GM19395 (cell line): ENCODE measurements around the gene VSIG10.
"Not testable (repeated sequence)": the region's sequence is repeated elsewhere in the genome, so short reads cannot be mapped to it uniquely, and the experiment has no call there.

Experiments
- ATAC-seq: cut with Tn5 transposase; IDR thresholded peaks from one replicate; pipeline ENCODE4 v1.9.1; 2021; ENCODE audit warnings: mild to moderate bottlenecking, moderate library complexity; ENCODE audit not compliant: unreplicated experiment

The VSIG10 gene

GRCh38 chr12:118103601-118104382 lies at the start of gene VSIG10:
Gene VSIG10, minus strand, starts transcription at chr12:118104011. Its CDS starts 340 bp downstream, at chr12:118103671.
- no peak for ATAC-seq

GRCh38 chr12:118151755-118152154 lies 47.9 kb upstream of the VSIG10 start:
- ATAC-seq, result no peak

GRCh38 chr12:118150625-118151024 lies 46.8 kb upstream of the VSIG10 start:
- no peak for ATAC-seq

- no peak for ATAC-seq
These were observed 44.5 kb upstream of the VSIG10 start for GRCh38 chr12:118148287-118148686.

DNA sequence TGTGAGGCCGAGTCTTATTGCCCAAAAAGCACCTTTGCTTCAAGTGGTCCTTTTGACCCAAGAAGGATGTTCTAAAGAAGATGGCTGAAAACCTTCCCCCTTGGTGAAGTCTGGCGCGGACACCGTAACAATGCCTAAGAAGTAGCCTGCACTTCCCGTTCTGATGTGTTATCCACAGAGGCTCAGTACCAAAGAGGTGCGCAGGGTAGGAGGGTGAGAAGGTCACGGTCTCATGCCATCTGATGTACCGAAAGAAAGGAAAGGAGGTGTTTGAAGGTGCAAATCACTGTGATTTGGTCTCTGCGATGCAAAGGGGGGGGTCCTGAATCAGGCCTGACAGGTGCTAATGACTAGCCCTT lies 42.0 kb upstream of the VSIG10 start:
- ATAC-seq, result no peak

- peak; percentile 88 for ATAC-seq
These were observed 41.4 kb upstream of the VSIG10 start for GRCh38 chr12:118145113-118145797.

GRCh38 chr12:118144499-118144898 lies 40.7 kb upstream of the VSIG10 start:
- no peak for ATAC-seq

- no peak for ATAC-seq
These were observed 37.0 kb upstream of the VSIG10 start for GRCh38 chr12:118140825-118141224.

- ATAC-seq, result no peak
These were observed 33.4 kb upstream of the VSIG10 start for GRCh38 chr12:118137148-118137678.

DNA sequence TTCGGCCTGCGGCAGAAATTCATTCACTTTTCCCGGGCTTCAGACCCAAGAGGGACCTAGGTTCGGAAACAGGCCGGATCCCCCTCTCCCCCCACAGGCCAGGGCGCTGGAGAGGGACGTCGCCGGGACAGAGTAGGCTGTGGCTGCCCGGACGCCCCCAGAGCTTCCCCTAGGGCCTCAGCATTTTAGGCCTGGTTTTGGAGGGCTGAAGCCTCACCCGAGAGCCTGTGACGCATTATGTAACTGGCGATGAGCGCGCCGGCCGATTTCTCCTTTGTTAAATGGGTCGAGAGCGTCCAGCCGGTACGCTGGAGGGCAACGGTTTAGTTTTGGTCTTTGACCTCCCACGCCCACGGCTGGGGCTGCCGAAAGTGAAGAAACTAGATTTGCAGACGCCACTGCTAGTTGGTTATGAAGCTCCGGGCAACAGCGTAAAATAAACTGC lies 32.8 kb upstream of the VSIG10 start:
- ATAC-seq, result peak; percentile 52

DNA sequence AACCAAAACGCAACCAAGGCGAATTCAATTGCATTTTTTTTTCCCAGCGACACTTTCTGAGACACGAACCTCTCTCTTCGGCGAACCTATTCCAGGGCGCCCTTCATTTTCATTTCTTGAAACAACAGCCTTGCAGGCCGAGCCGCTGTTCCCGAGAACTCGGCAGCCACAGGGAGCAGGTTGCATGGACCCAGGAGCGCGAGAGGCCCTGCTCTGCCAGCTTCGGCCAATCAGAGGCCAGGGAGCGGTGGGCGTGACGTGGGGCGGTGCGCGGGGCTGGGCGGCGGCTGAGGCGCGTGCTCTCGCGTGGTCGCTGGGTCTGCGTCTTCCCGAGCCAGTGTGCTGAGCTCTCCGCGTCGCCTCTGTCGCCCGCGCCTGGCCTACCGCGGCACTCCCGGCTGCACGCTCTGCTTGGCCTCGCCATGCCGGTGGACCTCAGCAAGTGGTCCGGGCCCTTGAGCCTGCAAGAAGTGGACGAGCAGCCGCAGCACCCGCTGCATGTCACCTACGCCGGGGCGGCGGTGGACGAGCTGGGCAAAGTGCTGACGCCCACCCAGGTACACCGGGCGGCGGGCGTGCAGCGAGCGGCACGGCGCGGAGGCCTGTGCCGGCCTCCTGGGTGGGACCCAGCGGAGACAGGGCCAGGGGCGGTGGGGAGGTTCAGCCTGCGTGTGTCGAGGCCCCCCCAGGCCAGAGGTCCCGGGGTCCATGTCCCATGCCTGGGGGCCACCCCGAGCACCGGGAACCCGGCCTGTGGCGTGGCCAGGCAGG lies 32.2 kb upstream of the VSIG10 start, which contains the start of gene PEBP1:
TSS of gene PEBP1 (plus strand) at position 337 of the 771 bp plus-strand sequence. CDS start at position 423, 86 bp downstream.
- peak; percentile 96 for ATAC-seq

DNA sequence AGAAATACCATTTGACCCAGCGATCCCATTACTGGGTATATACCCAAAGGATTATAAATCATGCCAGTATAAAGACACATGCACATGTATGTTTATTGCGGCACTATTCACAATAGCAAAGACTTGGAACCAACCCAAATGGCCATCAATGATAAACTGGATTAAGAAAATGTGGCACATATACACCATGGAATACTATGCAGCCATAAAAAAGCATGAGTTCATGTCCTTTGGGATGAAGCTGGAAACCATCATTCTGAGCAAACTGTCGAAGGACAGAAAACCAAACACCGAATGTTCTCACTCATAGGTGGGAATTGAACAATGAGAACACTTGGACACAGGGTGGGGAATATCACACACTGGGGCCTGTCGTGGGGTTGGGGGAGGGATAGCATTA lies 25.6 kb upstream of the VSIG10 start:
- not testable (repeated sequence) for ATAC-seq

GRCh38 chr12:118127867-118128266 lies 24.1 kb upstream of the VSIG10 start:
- ATAC-seq, result no peak

GRCh38 chr12:118126119-118126757 lies 22.4 kb upstream of the VSIG10 start:
- no peak for ATAC-seq

GRCh38 chr12:118125743-118126118 lies 21.9 kb upstream of the VSIG10 start:
- no peak for ATAC-seq

DNA sequence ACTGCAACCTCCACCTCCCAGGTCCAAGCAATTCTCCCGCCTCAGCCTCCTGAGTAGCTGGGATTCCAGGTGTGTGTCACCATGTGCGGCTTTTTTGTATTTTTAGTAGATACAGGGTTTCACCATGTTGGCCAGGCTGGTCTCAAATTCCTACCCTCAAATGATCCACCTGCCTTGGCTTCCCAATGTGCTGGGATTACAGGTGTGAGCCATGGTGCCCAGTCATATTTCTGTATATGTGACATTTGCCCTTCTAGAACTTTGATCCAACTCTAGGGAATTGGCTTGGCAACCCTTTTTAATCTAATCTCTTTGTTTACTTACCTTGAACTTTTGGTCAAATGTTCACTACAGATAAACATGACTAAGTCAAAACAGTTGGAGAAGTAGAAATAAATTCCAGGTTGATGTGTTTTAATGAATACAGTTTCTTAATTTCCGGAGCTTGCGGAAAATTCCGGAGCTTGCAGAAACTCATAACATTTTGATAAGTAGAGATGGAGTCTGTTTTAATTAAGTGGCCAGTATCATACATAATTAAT lies 20.6 kb upstream of the VSIG10 start:
- no peak for ATAC-seq

GRCh38 chr12:118122264-118122663 lies 18.5 kb upstream of the VSIG10 start:
- no peak for ATAC-seq

DNA sequence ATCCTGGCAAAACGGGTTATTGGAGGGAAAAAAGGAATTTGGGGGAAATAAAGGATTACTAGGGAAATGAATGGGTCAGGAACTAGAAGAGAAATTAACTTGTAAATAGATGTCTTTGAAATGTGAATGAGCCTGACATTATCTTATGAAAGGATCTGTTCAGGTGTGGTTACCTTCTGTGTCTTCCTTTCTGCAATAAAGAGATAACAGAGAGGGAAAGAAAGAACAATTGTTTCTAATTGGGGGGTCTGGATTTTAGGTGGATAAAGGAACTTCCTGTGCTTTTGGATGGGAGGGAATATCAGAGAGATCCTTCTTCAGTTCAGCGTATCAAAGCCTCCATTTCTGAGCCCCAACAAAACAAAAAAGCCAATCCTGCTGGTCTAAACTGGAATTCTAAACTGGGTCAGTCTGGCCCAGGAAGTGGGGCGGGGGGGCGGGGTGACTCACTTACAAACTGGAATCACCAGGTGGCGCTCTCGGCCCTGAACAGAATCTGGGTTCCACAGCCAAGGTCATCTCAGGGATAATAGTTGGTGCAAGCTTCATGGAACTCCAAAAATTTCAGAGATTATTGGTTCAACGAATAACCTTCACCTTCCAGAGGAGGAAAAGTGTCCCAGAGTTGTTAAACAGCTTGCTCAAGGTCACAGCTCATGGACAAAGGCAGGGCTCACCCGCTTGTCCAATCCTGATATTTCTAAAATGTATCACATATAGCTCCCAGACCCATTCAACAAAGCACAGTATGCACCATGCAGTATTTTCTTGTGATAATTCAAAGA lies 17.0 kb upstream of the VSIG10 start:
- ATAC-seq, result no peak

DNA sequence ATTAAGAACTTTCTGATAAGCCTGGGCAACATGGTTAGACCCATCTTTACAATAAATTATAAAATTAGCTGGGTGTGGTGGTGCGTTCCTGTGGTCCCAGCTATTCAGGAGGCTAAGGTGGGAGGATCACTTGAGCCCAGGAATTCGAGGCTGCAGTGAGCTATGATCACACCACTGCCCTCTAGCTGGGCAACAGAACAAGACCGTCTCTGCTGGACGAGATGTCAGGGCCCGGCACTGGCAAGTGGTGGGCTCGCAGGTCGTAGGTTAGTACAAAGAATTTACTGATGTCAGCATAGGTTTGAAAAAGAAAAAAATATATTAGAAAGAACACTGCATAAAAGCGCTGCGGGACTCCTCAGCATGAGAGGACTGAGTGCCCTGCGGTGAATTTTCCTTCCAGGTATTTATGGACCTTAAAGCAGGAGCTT lies 15.7 kb upstream of the VSIG10 start:
- ATAC-seq, result no peak

DNA sequence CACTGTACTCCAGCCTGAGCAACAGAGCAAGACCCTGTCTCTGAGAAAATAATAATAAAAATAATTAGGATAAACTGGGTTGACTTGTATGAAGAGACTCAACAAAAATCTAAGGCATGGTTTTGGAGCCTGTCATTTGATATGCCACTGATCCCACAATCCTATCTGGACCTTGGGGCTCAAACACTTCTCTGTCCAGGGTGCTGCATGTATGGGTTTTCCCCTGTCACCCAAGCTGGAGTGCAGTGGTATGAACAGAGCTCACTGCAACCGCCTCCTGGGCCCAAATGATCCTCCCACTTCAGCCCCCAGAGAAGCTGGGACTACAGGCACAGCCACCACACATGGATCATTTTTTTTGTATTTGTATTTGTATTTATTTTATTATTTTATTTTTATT lies 5.3 kb upstream of the VSIG10 start:
- no peak for ATAC-seq
